ENCODE data around the gene LGR4. TPM values are rescaled to one million over a fixed set of nuclear protein-coding genes. Genes with fewer than 3 reads are reported as not detected.

The LGR4 gene
- total RNA-seq, 2 experiments from 2014 or later, result 0.22 to 0.67 TPM

GRCh38 chr11:27506200-27507182 is 33.9 kb upstream of the LGR4 start, which contains the start of gene LIN7C:
TSS of gene LIN7C (minus strand) at chr11:27506769. CDS start at chr11:27506752, 17 bp downstream.
- ChIA-PET CTCF (interaction anchor here (0.7 kb wide), 2 partner anchors 8 to 22 kb away, joined by 3 to 4 read pairs; no protein-coding TSS in a partner anchor), POLR2A (interaction anchor here (0.6 to 0.9 kb wide), 2 partner anchors 34 to 122 kb away, joined by 3 read pairs; partner anchors contain the start of gene LGR4)
- peak within 1 kb of the TSS; percentile 100 for H3K4me3 Mint-ChIP-seq
- H3K4me1 Mint-ChIP-seq (ENCODE audit: low read depth), result peaks cover 40% of the 10 kb centered on the region
- no peaks in the 10 kb centered on the region for H3K9me3 Mint-ChIP-seq
- DNase-seq, result peak; percentile 97
- peak within 1 kb of the TSS; percentile 93 for H3K27ac Mint-ChIP-seq
- no peaks in the 10 kb centered on the region for H3K27me3 Mint-ChIP-seq
- intact Hi-C loops (cut with micrococcal nuclease), result loop anchor here (1.0 kb wide), 4 partner anchors 9 to 602 kb away; partner anchors contain the start of genes CCDC34, KIF18A, LGR4 and METTL15
- H3K36me3 Mint-ChIP-seq, result peaks cover 5% of the 10 kb centered on the region

- Mint-ChIP-seq H3K9me3 (no peaks in the 10 kb centered on the region), H3K27me3 (no peaks in the 10 kb centered on the region), H3K27ac (peak overlapping the region; percentile 93), H3K4me1 (ENCODE audit: low read depth) (peaks cover 40% of the 10 kb centered on the region), H3K4me3 (peak overlapping the region; percentile 100), H3K36me3 (peaks cover 3% of the 10 kb centered on the region)
- POLR2A ChIA-PET, result interaction anchor here (0.6 kb wide), 1 partner anchor 122 kb away, joined by 3 read pairs; no protein-coding TSS in a partner anchor
- DNase-seq, result no peak
- CTCF ChIA-PET, result no interaction called here
- intact Hi-C loops (cut with micrococcal nuclease), result loop anchor here (1.0 kb wide), 4 partner anchors 8 to 603 kb away; partner anchors contain the start of genes CCDC34, KIF18A, LGR4 and METTL15
Measured at GRCh38 chr11:27505781-27506180, 33.2 kb upstream of the LGR4 start.

- CTCF ChIA-PET, result no interaction called here
- no peak overlapping the region for H3K4me3 Mint-ChIP-seq
- H3K27ac Mint-ChIP-seq, result no peak overlapping the region
- DNase-seq, result no peak
- POLR2A ChIA-PET, result no interaction called here
- H3K27me3 Mint-ChIP-seq, result no peaks in the 10 kb centered on the region
- intact Hi-C loops (cut with micrococcal nuclease), result no loop called here
- peaks cover 12% of the 10 kb centered on the region for H3K36me3 Mint-ChIP-seq
- H3K9me3 Mint-ChIP-seq, result no peaks in the 10 kb centered on the region
- peaks cover 42% of the 10 kb centered on the region for H3K4me1 Mint-ChIP-seq (ENCODE audit: low read depth)
Measured at GRCh38 chr11:27504205-27504604, 31.6 kb upstream of the LGR4 start.

GRCh38 chr11:27501100-27501499 is 28.5 kb upstream of the LGR4 start:
- Mint-ChIP-seq H3K27ac (no peak overlapping the region), H3K4me3 (no peak overlapping the region), H3K27me3 (no peaks in the 10 kb centered on the region), H3K4me1 (ENCODE audit: low read depth) (peaks cover 39% of the 10 kb centered on the region), H3K9me3 (no peaks in the 10 kb centered on the region), H3K36me3 (peaks cover 25% of the 10 kb centered on the region)
- ChIA-PET POLR2A (no interaction called here), CTCF (interaction anchor here (0.6 to 6.3 kb wide), 3 partner anchors 14 to 317 kb away, joined by 3 to 75 read pairs (median 7); no protein-coding TSS in a partner anchor)
- intact Hi-C loops (cut with micrococcal nuclease), result no loop called here
- no peak for DNase-seq

GRCh38 chr11:27497911-27498310 is 25.3 kb upstream of the LGR4 start:
- Mint-ChIP-seq H3K36me3 (peaks cover 27% of the 10 kb centered on the region), H3K9me3 (no peaks in the 10 kb centered on the region), H3K27ac (no peak overlapping the region), H3K4me3 (no peak overlapping the region), H3K27me3 (no peaks in the 10 kb centered on the region), H3K4me1 (ENCODE audit: low read depth) (peaks cover 24% of the 10 kb centered on the region)
- intact Hi-C loops (cut with micrococcal nuclease), result loop anchor here (1.0 to 5.0 kb wide), 2 partner anchors 8 to 746 kb away; partner anchors contain the start of gene LIN7C
- no peak for DNase-seq
- ChIA-PET CTCF (interaction anchor here (1.0 to 6.3 kb wide), 10 partner anchors 9 to 314 kb away, joined by 3 to 75 read pairs (median 4); partner anchors contain the start of gene LGR4), POLR2A (no interaction called here)

- H3K9me3 Mint-ChIP-seq, result no peaks in the 10 kb centered on the region
- intact Hi-C loops (cut with micrococcal nuclease), result loop anchor here (1.0 to 5.0 kb wide), 2 partner anchors 9 to 745 kb away; partner anchors contain the start of gene LIN7C
- H3K4me1 Mint-ChIP-seq (ENCODE audit: low read depth), result peaks cover 21% of the 10 kb centered on the region
- H3K4me3 Mint-ChIP-seq, result no peak overlapping the region
- H3K27me3 Mint-ChIP-seq, result no peaks in the 10 kb centered on the region
- H3K36me3 Mint-ChIP-seq, result peaks cover 25% of the 10 kb centered on the region
- H3K27ac Mint-ChIP-seq, result no peak overlapping the region
- CTCF ChIA-PET, result interaction anchor here (0.8 to 6.3 kb wide), 9 partner anchors 10 to 314 kb away, joined by 3 to 75 read pairs (median 3); partner anchors contain the start of gene LGR4
- POLR2A ChIA-PET, result no interaction called here
- DNase-seq, result no peak
Measured at GRCh38 chr11:27497284-27497866, 24.8 kb upstream of the LGR4 start.

GRCh38 chr11:27496461-27496860 is 23.9 kb upstream of the LGR4 start:
- H3K4me3 Mint-ChIP-seq, result no peak overlapping the region
- ChIA-PET POLR2A (no interaction called here), CTCF (interaction anchor here (0.7 to 6.3 kb wide), 10 partner anchors 9 to 313 kb away, joined by 3 to 75 read pairs (median 4); partner anchors contain the start of gene LGR4)
- peaks cover 27% of the 10 kb centered on the region for H3K36me3 Mint-ChIP-seq
- H3K27ac Mint-ChIP-seq, result no peak overlapping the region
- no peak for DNase-seq
- peaks cover 13% of the 10 kb centered on the region for H3K4me1 Mint-ChIP-seq (ENCODE audit: low read depth)
- H3K27me3 Mint-ChIP-seq, result no peaks in the 10 kb centered on the region
- no peaks in the 10 kb centered on the region for H3K9me3 Mint-ChIP-seq
- intact Hi-C loops (cut with micrococcal nuclease), result loop anchor here (5.0 kb wide), 1 partner anchor 744 kb away; no protein-coding TSS in a partner anchor

GRCh38 chr11:27495710-27496300 is 23.2 kb upstream of the LGR4 start:
- Mint-ChIP-seq H3K27me3 (no peaks in the 10 kb centered on the region), H3K27ac (no peak overlapping the region), H3K36me3 (peaks cover 29% of the 10 kb centered on the region), H3K9me3 (no peaks in the 10 kb centered on the region), H3K4me3 (no peak overlapping the region), H3K4me1 (ENCODE audit: low read depth) (peaks cover 13% of the 10 kb centered on the region)
- ChIA-PET CTCF (interaction anchor here (0.7 to 6.3 kb wide), 9 partner anchors 9 to 312 kb away, joined by 3 to 75 read pairs (median 5); partner anchors contain the start of gene LGR4), POLR2A (no interaction called here)
- no peak for DNase-seq
- intact Hi-C loops (cut with micrococcal nuclease), result loop anchor here (5.0 kb wide), 1 partner anchor 744 kb away; no protein-coding TSS in a partner anchor

- Mint-ChIP-seq H3K9me3 (no peaks in the 10 kb centered on the region), H3K27ac (no peak overlapping the region)
- POLR2A ChIA-PET, result no interaction called here
Measured at GRCh38 chr11:27489092-27489491, 16.5 kb upstream of the LGR4 start.

GRCh38 chr11:27487706-27488105 is 15.1 kb upstream of the LGR4 start:
- Mint-ChIP-seq H3K27me3 (no peaks in the 10 kb centered on the region), H3K4me3 (no peak overlapping the region), H3K27ac (no peak overlapping the region), H3K4me1 (ENCODE audit: low read depth) (no peaks in the 10 kb centered on the region), H3K36me3 (peaks cover 7% of the 10 kb centered on the region), H3K9me3 (no peaks in the 10 kb centered on the region)
- intact Hi-C loops (cut with micrococcal nuclease), result loop anchor here (2.0 kb wide), 1 partner anchor 1191 kb away; no protein-coding TSS in a partner anchor
- ChIA-PET POLR2A (no interaction called here), CTCF (interaction anchor here (0.6 to 5.3 kb wide), 6 partner anchors 10 to 304 kb away, joined by 3 to 75 read pairs (median 4); no protein-coding TSS in a partner anchor)
- DNase-seq, result no peak

More at GRCh38 chr11:27489092-27489491, 16.5 kb upstream of the LGR4 start:
- DNase-seq, result no peak
- intact Hi-C loops (cut with micrococcal nuclease), result no loop called here
- no peaks in the 10 kb centered on the region for H3K27me3 Mint-ChIP-seq
- H3K4me1 Mint-ChIP-seq (ENCODE audit: low read depth), result no peaks in the 10 kb centered on the region
- H3K4me3 Mint-ChIP-seq, result no peak overlapping the region
- H3K36me3 Mint-ChIP-seq, result peaks cover 7% of the 10 kb centered on the region
- CTCF ChIA-PET, result interaction anchor here (5.3 kb wide), 1 partner anchor 9 kb away, joined by 75 read pairs; no protein-coding TSS in a partner anchor
